ENCODE data around the gene GABBR2.

DNA sequence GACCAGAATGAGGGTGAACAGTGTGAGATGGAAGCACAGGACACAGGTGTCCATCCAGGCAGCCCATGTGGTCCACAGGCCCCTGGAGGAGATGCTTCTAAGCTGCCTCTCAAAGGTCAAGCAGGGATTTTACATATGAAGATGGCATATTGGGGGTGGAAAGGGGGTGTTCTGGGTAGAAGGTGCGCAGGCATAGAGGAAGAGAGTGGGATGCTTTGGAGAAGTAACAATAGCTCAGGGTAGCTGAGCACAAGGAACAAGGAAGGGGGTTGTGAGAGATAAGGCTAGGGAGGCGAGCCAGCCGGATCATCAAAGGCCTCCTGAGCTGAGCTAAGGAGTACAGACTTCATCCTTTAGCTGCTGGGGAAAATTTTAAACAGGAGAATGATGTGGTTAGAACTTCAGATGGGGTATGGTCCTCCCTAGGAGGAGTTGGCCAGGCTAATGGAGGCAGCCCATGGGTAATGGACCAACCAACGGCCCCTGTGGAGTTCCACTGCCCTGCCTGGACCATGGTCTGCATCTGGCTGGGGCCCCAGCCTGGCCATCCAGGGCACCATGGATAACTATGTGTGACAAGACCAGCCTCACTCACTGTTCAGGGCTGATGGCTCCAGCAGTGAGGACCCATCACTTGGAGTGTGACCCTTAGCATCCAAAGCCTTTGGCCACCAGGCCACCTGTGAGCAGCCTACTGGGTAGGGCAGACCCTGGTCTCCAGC lies 366.5 kb downstream of the GABBR2 start:
- TF ChIP-seq, protein P1, sequence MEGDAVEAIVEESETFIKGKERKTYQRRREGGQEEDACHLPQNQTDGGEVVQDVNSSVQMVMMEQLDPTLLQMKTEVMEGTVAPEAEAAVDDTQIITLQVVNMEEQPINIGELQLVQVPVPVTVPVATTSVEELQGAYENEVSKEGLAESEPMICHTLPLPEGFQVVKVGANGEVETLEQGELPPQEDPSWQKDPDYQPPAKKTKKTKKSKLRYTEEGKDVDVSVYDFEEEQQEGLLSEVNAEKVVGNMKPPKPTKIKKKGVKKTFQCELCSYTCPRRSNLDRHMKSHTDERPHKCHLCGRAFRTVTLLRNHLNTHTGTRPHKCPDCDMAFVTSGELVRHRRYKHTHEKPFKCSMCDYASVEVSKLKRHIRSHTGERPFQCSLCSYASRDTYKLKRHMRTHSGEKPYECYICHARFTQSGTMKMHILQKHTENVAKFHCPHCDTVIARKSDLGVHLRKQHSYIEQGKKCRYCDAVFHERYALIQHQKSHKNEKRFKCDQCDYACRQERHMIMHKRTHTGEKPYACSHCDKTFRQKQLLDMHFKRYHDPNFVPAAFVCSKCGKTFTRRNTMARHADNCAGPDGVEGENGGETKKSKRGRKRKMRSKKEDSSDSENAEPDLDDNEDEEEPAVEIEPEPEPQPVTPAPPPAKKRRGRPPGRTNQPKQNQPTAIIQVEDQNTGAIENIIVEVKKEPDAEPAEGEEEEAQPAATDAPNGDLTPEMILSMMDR (IDR thresholded peaks at IDR 0.05): no peak
- no peak for TF ChIP-seq POLR2A (IDR thresholded peaks at IDR 0.05)
